Right lobe of liver (tissue), 6 donors: ENCODE results near the gene ACOX1. TPM values are rescaled to one million over a fixed set of nuclear protein-coding genes. Genes with fewer than 3 reads are reported as not detected.
A peak's percentile ranks its signal among the peaks of the same experiment; 100 is the strongest.

Source experiments
- ATAC-seq, 4 donors: fragments of 200-7000 bp; cut with Tn5 transposase; one replicate each; pipeline ENCODE4 v1.9.1; 2020; ENCODE audit warnings: mild to moderate bottlenecking in 4 of 4, moderate library complexity in 4 of 4
- DNase-seq, 3 donors: peaks; one replicate each; pipeline ENCODE4 v3.0.0-alpha.2; 2020
- H3K27ac ChIP-seq, 3 donors: fragments of 200-600 bp; one replicate each; pipeline ENCODE4 v1.8.0; 2022
- H3K27me3 ChIP-seq, 2 donors: fragments of 200-600 bp; one replicate each; pipeline ENCODE4 v1.8.0; 2022
- H3K36me3 ChIP-seq, 4 donors: fragments of 200-600 bp; sonication (generic) in 1 of 4; one replicate each; pipeline versions ENCODE4 v1.5.1 to v1.8.0; 2017 to 2022; ENCODE audit warnings: control low read depth in 1 of 4
- H3K4me1 ChIP-seq, 4 donors: fragments of 200-600 bp; sonication (generic) in 1 of 4; one replicate each; pipeline versions ENCODE4 v1.5.1 to v1.8.0; 2017 to 2022; ENCODE audit warnings: control low read depth in 1 of 4
- H3K4me3 ChIP-seq, 3 donors: fragments of 200-600 bp; one replicate each; pipeline ENCODE4 v1.8.0; 2022
- H3K9me3 ChIP-seq, 4 donors: fragments of 200-600 bp; sonication (generic) in 1 of 4; one replicate each; pipeline versions ENCODE4 v1.5.1 to v1.8.0; 2017 to 2022; ENCODE audit warnings: control low read depth in 1 of 4
- POLR2A ChIP-seq: fragments of 450-650 bp; IDR thresholded peaks from one replicate; pipeline ENCODE4 v1.6.1; 2017; ENCODE audit warnings: antibody characterized with exemption, mild to moderate bottlenecking
- WGBS: methylation state at CpG from one replicate; pipeline ENCODE4 v1.1.6; 2018; ENCODE audit warnings: low coverage, low lambda C conversion rate; ENCODE audit not compliant: insufficient coverage; ENCODE audit errors: missing lambda C conversion rate; 5-methylcytosine and 5-hydroxymethylcytosine counted together
- intact Hi-C, 2 donors: fragments of 100-400 bp; cut with DNase I; formaldehyde crosslinking; loops; one replicate each; pipeline versions ENCODE4 v1.11.2 to v1.14.1; 2022
- total RNA-seq, 6 experiments: library from RNA; depleted of rRNA in 2 of 6; stranded (reverse); fragments of >200 nt in 2 of 6; fragmentation: NEBNext Ultra II Directional in 3 of 6; extraction: Animal tissue kit (Norgen Biotek cat#: 25700) in 3 of 6; gene quantifications; one replicate each; pipeline versions ENCODE4 v1.1.0 to v1.2.4, GENCODE V29; 2016 to 2023
- TF ChIP-seq, protein P1 (sequence below), 4 donors: fragments of 200-600 bp in 3 of 4; fragments of 450-650 bp in 1 of 4; IDR thresholded peaks; one replicate each; pipeline versions ENCODE4 v1.5.1 to v1.8.0; 2016 to 2022; ENCODE audit warnings: antibody characterized with exemption in 4 of 4, mild to moderate bottlenecking in 2 of 4
- donor health status: DM: no; HTN: yes; CAD: no.
- donor health status: DM: no; HTN: no; CAD: no.
- donor health status: DM: no; HTN: no; CAD: no.
- donor health status: DM: no; HTN: yes; CAD: no.
- donor health status: DM: no; HTN: yes; CAD: no.

ACOX1 gene
- total RNA-seq, 6 experiments from 2014 or later: 112 to 202 (median 190) TPM

DNA sequence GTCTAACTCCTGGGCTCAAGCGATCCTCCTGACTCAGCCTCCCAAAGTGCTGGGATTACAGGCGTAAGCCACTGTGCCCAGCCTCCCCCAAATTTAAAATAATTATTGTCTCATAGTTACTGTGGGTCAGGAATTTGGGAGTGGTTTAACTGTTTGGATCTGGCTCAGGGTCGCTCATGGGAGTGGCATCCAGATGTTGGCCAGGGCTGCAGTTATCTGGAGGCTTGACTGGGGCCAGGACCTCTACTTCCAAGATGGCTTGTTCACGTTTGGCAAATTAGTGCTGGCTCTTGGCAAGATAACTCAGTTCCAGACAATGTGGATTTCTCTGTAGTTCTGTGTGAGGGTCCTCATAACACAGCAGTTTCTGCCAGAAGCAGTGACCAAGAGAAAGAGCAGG lies 8.1 kb upstream of the ACOX1 start:
- peaks cover 0 to 25% (median 9%) of the 10 kb centered on the region in 4 donors for H3K4me1 ChIP-seq
- H3K27me3 ChIP-seq: no peaks in the 10 kb centered on the region
- H3K9me3 ChIP-seq: no peaks in the 10 kb centered on the region
- DNase-seq (no peak), ATAC-seq (no peak)
- TF ChIP-seq POLR2A: no peak
- TF ChIP-seq, protein P1, sequence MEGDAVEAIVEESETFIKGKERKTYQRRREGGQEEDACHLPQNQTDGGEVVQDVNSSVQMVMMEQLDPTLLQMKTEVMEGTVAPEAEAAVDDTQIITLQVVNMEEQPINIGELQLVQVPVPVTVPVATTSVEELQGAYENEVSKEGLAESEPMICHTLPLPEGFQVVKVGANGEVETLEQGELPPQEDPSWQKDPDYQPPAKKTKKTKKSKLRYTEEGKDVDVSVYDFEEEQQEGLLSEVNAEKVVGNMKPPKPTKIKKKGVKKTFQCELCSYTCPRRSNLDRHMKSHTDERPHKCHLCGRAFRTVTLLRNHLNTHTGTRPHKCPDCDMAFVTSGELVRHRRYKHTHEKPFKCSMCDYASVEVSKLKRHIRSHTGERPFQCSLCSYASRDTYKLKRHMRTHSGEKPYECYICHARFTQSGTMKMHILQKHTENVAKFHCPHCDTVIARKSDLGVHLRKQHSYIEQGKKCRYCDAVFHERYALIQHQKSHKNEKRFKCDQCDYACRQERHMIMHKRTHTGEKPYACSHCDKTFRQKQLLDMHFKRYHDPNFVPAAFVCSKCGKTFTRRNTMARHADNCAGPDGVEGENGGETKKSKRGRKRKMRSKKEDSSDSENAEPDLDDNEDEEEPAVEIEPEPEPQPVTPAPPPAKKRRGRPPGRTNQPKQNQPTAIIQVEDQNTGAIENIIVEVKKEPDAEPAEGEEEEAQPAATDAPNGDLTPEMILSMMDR (IDR thresholded peaks at IDR 0.05): no peak
- H3K4me3 ChIP-seq: no peak overlapping the region
- H3K27ac ChIP-seq: no peak overlapping the region
- peaks cover 0 to 7% (median 0%) of the 10 kb centered on the region in 4 donors for H3K36me3 ChIP-seq
- intact Hi-C loops: no loop called here
- WGBS: 83% methylated on average over 3 of the region's 4 CpGs

DNA sequence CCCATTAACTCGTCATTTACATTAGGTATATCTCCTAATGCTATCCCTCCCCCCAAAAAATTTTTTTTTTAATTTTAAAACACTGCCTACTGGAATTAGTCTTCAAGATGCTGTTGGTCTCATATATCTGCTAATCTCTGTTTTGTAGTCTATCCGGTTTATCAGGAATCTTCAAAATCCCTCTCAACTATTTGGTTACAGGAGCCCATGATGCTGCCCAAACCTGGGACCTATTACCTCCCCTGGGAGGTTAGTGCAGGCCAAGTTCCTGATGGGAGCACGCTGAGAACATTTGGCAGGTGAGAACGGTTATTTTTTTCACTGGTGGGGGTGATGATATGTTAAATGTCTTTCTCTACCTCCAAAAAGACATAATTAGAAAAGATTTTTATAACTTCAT lies 7.0 kb upstream of the ACOX1 start:
- no peak for DNase-seq
- Histone ChIP-seq H3K4me3 (no peak overlapping the region), H3K27ac (no peak overlapping the region), H3K36me3 (peaks cover 0 to 7% (median 0%) of the 10 kb centered on the region in 4 donors), H3K9me3 (no peaks in the 10 kb centered on the region), H3K4me1 (peaks cover 0 to 35% (median 14%) of the 10 kb centered on the region in 4 donors), H3K27me3 (no peaks in the 10 kb centered on the region)
- TF ChIP-seq, protein P1 (IDR thresholded peaks at IDR 0.05): no peak
- TF ChIP-seq POLR2A: no peak
- ATAC-seq: no peak
- WGBS: 89% methylated on average over 4 of the region's 4 CpGs
- intact Hi-C loops: no loop called here

DNA sequence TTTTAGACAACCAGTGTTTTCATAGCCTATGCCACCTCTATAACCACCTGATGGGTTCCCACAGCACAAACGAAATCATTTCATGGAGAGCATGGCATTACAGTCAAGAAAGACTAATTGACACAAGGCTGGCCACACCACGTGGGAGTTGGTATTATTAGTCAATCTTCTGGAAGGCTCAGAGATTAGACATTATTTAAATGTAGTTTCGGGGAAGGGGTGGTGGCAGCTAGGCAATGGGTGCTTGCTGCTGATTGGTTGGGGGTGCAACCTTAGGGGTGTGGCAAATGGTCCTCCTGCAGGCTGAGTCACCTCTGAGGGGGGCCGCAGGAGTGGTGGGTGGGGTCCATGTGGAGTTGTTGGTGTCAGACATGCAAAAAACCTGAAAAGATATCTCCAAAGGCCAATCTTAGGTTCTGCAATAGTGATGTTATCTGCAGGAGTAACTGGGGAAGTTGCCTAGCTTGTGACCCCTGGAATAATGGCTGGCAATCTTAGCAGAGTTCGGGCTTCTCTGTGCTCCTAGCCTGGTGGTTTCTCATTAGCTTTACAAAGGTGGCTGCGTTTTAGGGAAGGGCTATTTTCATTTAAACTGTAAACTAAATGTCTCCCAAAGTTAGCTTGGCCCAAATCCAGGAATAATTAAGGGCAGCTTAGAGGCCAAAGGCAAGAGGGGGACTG lies 4.7 kb upstream of the ACOX1 start:
- Histone ChIP-seq H3K4me3 (no peak overlapping the region), H3K27me3 (no peaks in the 10 kb centered on the region), H3K36me3 (peaks cover 0 to 7% (median 0%) of the 10 kb centered on the region in 4 donors), H3K9me3 (no peaks in the 10 kb centered on the region), H3K4me1 (peaks cover 0 to 43% (median 14%) of the 10 kb centered on the region in 4 donors), H3K27ac (peak overlapping the region; percentile 20 to 47 (median 28))
- TF ChIP-seq, protein P1 (IDR thresholded peaks at IDR 0.05): no peak
- no peak for TF ChIP-seq POLR2A
- intact Hi-C loops: no loop called here
- 39% methylated on average over 6 of the region's 6 CpGs for WGBS
- DNase-seq (peak in 1 of 3 donors; percentile 68), ATAC-seq (peak in 2 of 4 donors; percentile 1 to 27)

DNA sequence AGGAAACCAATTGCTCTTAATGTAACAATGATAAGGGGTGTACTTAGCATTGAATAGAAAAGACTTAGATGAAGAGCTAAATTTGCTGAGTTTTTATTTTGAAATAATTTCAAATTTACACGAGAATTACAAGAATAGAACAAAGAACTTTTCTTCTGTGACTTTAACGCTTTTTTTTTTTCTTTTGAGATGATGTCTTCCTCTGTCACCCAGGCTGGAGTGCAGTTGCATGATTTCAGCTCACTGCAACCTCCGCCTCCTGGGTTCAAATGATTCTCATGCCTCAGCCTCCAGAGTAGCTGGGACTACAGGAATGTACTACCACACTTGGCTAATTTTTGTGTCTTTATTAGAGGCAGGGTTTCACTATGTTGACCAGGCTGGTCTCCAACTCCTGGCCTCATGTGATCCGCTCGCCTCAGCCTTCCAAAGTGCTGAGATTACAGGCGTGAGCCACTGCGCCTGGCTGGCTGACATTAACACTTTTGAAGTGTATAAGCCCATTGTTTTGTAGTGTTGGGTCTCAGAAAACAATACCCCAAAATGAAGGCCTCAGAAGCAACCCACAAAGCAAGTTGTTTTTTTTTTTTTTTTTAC lies 2.2 kb upstream of the ACOX1 start:
- Histone ChIP-seq H3K4me1 (peaks cover 0 to 44% (median 14%) of the 10 kb centered on the region in 4 donors), H3K36me3 (no peaks in the 10 kb centered on the region), H3K9me3 (no peaks in the 10 kb centered on the region), H3K4me3 (no peak overlapping the region), H3K27ac (peak overlapping the region; percentile 57 to 96 (median 94)), H3K27me3 (no peaks in the 10 kb centered on the region)
- DNase-seq (no peak), ATAC-seq (no peak)
- intact Hi-C loops: no loop called here
- TF ChIP-seq, protein P1 (IDR thresholded peaks at IDR 0.05): no peak
- no peak for TF ChIP-seq POLR2A
- WGBS: 74% methylated on average over 5 of the region's 7 CpGs
